Measurements from ENCODE around the gene NPDC1. TPM values are rescaled to one million over a fixed set of nuclear protein-coding genes. Genes with fewer than 3 reads are reported as not detected.

Gene NPDC1
- polyA plus RNA-seq, 3 donors = 0.51 to 2.7 TPM; not detected in 1

DNA sequence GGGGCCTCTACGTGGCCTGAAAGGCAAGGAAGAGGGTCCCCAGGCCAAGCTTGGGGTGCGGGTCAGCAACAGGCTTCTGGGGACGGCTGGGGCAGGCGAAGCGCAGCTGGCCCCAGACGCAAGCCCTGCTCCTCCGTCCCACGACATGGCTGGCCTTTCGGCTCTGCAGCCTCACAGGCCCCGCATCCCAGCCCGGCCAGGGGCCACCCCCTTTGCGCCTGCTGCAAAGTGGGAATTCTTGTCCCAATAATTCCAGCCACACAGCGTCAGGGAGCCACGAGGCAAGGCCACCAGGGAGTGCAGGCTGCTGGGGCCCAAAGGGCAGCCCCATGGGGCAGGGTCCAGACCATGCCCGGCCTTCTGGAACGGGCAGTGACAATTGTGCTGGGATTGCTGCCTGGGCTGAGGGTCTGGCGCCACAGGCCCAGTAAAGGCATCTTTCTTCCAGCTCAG, 9.0 kb upstream of the NPDC1 start:
- H3K79me2 ChIP-seq (ENCODE audit: insufficient read depth, low read length) = no peaks in the 10 kb centered on the region
- WGBS (ENCODE audit: insufficient coverage) = 96% methylated on average over 16 of the region's 17 CpGs
- H3K36me3 ChIP-seq (replicated peaks in 1 of 2; ENCODE audit: control insufficient read depth in 1 of 2, insufficient read depth in 2 of 2, low read length in 2 of 2) = no peaks in the 10 kb centered on the region
- peaks cover 0 to under 1% (median 0%) of the 10 kb centered on the region in 7 donors for H3K9me3 Mint-ChIP-seq
- no peak overlapping the region for H3K9ac ChIP-seq (ENCODE audit: insufficient read depth, low read length, poor library complexity, severe bottlenecking)
- no peak for TF ChIP-seq CTCF (IDR thresholded peaks at IDR 0.05)
- peaks cover 0 to 10% of the 10 kb centered on the region in 2 donors for H3K4me1 ChIP-seq (ENCODE audit: control insufficient read depth in 1 of 2, insufficient read depth in 2 of 2, low read length in 2 of 2)
- no peaks in the 10 kb centered on the region for H3K36me3 Mint-ChIP-seq
- H3K4me2 ChIP-seq (replicated peaks; ENCODE audit: extremely low read depth, low read length, poor library complexity, severe bottlenecking) = no peak overlapping the region
- no peaks in the 10 kb centered on the region for H4K20me1 ChIP-seq (ENCODE audit: insufficient read depth, low read length)
- intact Hi-C loops (cut with micrococcal nuclease) = no loop called here
- no peak overlapping the region for H3K4me3 ChIP-seq (replicated peaks in 1 of 3; ENCODE audit: low read depth in 2 of 3, low read length in 3 of 3)
- peaks cover 47 to 67% (median 50%) of the 10 kb centered on the region in 3 donors for H3K27me3 Mint-ChIP-seq (ENCODE audit: low read depth in 3 of 3)
- no peak for DNase-seq
- peaks cover 14% of the 10 kb centered on the region for H3K4me1 Mint-ChIP-seq
- peaks cover 13 to 50% of the 10 kb centered on the region in 2 donors for H3K27me3 ChIP-seq (ENCODE audit: control insufficient read depth in 2 of 2, insufficient read depth in 2 of 2, low read length in 2 of 2)
- peaks cover 0 to 5% of the 10 kb centered on the region in 2 donors for H3K9me3 ChIP-seq (replicated peaks in 1 of 2; ENCODE audit: control insufficient read depth in 1 of 2, insufficient read depth in 1 of 2, low read length in 2 of 2)
- H2AFZ ChIP-seq (ENCODE audit: insufficient read depth, low read depth, low read length, poor library complexity, severe bottlenecking) = no peak overlapping the region
- H3K27ac ChIP-seq (ENCODE audit: low read depth in 1 of 2, low read length in 2 of 2) = no peak overlapping the region
- H3K27ac Mint-ChIP-seq = no peak overlapping the region
- H3K4me3 Mint-ChIP-seq = peak overlapping the region in 1 of 2 donors; percentile 15

DNA sequence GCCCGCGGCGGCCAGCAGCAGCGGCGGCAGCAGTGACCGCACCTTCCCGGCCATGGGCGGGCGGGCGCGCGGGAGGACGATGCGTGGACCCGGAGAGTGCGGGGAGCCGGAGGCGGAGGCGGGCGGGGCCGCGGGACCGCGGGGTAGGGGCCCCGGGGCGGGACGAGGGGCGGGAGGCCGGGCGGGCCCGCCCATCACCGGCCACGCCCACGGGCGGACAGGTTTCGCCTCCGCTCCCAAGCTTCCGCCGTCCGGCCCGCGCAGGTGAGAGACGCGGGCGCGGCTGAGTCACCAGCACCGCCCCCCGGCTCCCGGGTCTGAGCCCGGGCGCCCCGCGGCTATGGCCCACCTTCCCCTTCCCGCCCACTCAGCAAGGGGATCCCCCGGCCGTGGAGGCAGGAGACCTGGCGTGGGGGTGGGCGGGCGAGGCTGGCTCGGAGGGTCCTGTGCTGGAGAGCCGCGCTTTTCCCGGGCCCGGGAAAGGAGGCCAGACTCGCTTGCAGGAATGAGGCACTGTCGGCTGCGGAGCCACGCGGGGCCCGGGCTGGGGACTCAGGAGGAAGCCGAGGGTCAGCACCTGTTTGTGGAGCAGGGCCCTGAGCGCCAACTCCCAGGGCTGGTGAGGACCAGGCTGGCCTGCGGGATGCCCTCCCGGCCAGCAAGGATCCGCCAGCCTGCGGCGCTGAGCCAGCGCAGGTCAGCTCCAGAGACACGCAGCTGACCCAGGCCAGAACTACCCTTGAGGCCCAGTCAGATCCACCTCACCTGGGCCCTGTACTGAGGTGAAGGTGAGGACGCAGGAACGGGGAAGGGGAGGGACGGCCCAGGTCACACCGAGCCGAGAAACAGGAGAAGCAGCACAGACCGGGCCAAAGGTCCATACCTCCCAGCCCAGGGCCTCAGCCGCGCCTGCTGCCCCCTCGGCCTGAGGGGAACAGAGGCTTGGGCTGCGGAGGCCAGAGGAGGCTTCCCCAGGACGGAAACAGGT, 8.3 kb upstream of the NPDC1 start, which contains the start of gene ENTPD2:
Gene ENTPD2 (minus strand): TSS at position 118 of the 988 bp plus-strand sequence. CDS start 64 bp downstream, at position 54.
- Mint-ChIP-seq H3K9me3 (peaks cover 0 to 3% (median 0%) of the 10 kb centered on the region in 7 donors), H3K4me3 (peak within 1 kb of the TSS in 1 of 2 donors; percentile 74), H3K27ac (no peak within 1 kb of the TSS), H3K36me3 (no peaks in the 10 kb centered on the region), H3K4me1 (peaks cover 14% of the 10 kb centered on the region), H3K27me3 (ENCODE audit: low read depth in 3 of 3) (peaks cover 53 to 74% (median 57%) of the 10 kb centered on the region in 3 donors)
- WGBS (ENCODE audit: insufficient coverage) = 21% methylated on average over 87 of the region's 90 CpGs
- no peak within 1 kb of the TSS for H3K27ac ChIP-seq (ENCODE audit: low read depth in 1 of 2, low read length in 2 of 2)
- intact Hi-C loops (cut with micrococcal nuclease) = no loop called here
- no peaks in the 10 kb centered on the region for H3K36me3 ChIP-seq (replicated peaks in 1 of 2; ENCODE audit: control insufficient read depth in 1 of 2, insufficient read depth in 2 of 2, low read length in 2 of 2)
- peaks cover 0 to 10% of the 10 kb centered on the region in 2 donors for H3K4me1 ChIP-seq (ENCODE audit: control insufficient read depth in 1 of 2, insufficient read depth in 2 of 2, low read length in 2 of 2)
- H4K20me1 ChIP-seq (ENCODE audit: insufficient read depth, low read length) = no peaks in the 10 kb centered on the region
- no peak for DNase-seq
- no peak for TF ChIP-seq CTCF (IDR thresholded peaks at IDR 0.05)
- peak within 1 kb of the TSS; percentile 54 for H3K4me2 ChIP-seq (replicated peaks; ENCODE audit: extremely low read depth, low read length, poor library complexity, severe bottlenecking)
- H3K79me2 ChIP-seq (ENCODE audit: insufficient read depth, low read length) = no peaks in the 10 kb centered on the region
- H3K9me3 ChIP-seq (replicated peaks in 1 of 2; ENCODE audit: control insufficient read depth in 1 of 2, insufficient read depth in 1 of 2, low read length in 2 of 2) = peaks cover 0 to 5% of the 10 kb centered on the region in 2 donors
- H3K4me3 ChIP-seq (replicated peaks in 1 of 3; ENCODE audit: low read depth in 2 of 3, low read length in 3 of 3) = no peak within 1 kb of the TSS
- no peak within 1 kb of the TSS for H3K9ac ChIP-seq (ENCODE audit: insufficient read depth, low read length, poor library complexity, severe bottlenecking)
- peaks cover 17 to 58% of the 10 kb centered on the region in 2 donors for H3K27me3 ChIP-seq (ENCODE audit: control insufficient read depth in 2 of 2, insufficient read depth in 2 of 2, low read length in 2 of 2)
- no peak within 1 kb of the TSS for H2AFZ ChIP-seq (ENCODE audit: insufficient read depth, low read depth, low read length, poor library complexity, severe bottlenecking)

All from CD14-positive monocyte (primary cell).